Posterior vena cava (tissue), 2 donors: Measurements from ENCODE around the gene SYT6. TPM values are rescaled to one million over a fixed set of nuclear protein-coding genes. Genes with fewer than 3 reads are reported as not detected.

Experiments
- DNase-seq: peaks from one replicate; pipeline ENCODE4 v3.0.0-alpha.2; 2020; ENCODE audit warnings: low spot score
- intact Hi-C, 2 donors: fragments of 100-400 bp; cut with DNase I; formaldehyde crosslinking; loops; one replicate each; pipeline versions ENCODE4 v1.14.1 to v1.14.2; 2022 to 2023
- total RNA-seq, 2 donors: library from RNA; stranded (reverse); fragmentation: NEBNext Ultra II Directional; extraction: Animal tissue kit (Norgen Biotek cat#: 25700); gene quantifications; one replicate each; pipeline ENCODE4 v1.2.1, GENCODE V29; 2021
- donor health status: DM: yes; HTN: yes; CAD: no.
- donor health status: DM: yes; HTN: yes; CAD: no.

The SYT6 gene
- total RNA-seq, 2 donors from 2014 or later, result 0.10 TPM; not detected in 1

DNA sequence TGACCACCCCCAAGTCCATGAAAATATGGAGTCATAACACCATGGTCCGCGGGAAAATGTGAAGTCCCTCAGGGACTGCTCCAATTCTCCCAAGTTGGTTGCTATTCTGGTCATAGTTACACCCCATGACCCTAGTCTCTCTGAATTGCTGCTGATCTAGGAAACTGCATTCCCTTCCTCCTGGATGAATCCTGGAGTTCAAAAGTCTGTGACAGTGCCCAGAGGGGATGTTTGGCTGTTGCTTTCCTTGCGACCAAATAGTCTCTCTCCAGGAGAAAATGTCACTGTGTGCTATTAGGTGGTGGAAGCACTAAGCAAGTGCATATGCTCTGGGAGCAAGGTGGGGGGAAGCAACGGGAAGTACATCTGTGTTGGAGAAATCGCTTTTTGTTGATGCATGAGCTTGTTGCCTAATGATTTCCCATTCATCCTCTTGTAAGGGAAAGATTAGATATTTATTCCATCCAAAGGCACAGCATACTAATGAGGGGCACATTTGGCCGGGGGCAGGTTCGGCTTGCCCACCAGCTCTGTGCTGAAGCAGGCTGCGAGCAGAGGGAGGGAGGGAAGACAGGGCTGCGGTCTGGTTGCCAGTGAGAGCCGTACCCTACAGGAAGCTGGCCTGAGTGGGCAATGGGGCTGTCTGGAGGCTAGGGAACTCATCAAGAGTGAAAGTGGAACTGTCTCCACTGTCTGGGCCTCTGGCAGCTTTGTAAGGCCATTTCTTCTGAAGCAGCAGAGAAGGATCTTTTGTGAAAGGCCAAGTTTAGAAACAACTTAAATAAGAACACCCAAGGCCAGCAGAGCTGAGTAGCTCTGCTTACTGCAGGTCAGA lies 27.2 kb downstream of the SYT6 start:
- intact Hi-C loops, result no loop called here
- DNase-seq, result no peak

DNA sequence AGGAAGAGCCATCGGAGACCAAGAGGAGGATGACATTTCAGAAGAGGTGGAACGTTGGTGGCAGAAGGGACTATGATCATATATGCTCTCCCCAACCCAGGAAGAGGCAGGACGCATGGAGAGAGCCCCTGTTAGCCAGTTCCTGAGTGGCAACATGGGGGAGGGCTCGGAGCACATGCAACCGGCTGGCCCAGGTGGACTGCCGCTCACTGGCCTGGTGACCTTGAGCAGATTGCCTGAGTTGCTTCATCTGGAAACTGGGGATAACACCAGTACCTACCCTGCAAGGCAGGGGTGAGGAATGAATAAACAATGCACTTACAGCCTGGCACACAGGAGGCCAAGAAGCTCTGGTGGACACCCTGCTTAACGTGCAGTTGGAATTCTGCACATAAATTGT lies 29.0 kb downstream of the SYT6 start:
- intact Hi-C loops, result loop anchor here in 1 of 2 donors (5.0 kb wide), 2 partner anchors 38 to 1563 kb away; no protein-coding TSS in a partner anchor
- DNase-seq, result no peak

DNA sequence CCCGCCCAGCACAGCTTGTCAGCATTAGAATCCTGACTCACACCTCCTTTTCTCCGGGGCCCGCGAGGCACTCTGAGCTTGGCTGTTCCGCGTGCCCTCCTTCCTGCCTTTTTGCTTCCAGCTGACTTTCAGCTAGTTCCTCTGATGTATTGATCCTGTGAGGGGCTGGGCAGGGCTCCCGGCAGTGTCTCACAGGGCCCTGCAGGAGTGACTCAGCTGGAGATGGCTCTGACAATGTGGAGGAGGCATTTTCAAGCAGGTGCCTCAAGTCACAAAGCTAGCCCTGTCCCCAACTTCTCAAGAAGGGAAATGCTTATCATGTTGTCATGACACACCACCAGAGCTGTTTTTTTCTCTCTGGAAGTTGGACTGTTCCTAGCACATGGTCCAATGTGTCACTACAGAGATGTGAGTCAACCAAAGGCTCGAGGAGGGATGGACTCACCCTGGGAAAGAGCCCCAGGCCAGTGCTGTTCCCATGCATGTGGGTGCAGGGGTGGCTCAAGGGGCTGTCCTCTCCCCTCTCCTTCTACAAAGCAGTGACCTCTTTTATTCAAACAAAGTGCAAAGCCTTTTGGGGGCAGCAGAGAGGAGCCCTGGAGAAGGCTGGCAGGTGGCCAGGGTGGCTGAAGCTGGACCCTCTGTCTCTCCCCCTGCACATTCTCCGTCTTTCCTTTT lies 30.6 kb downstream of the SYT6 start:
- intact Hi-C loops, result loop anchor here in 1 of 2 donors (5.0 kb wide), 2 partner anchors 39 to 1564 kb away; no protein-coding TSS in a partner anchor
- DNase-seq, result no peak

DNA sequence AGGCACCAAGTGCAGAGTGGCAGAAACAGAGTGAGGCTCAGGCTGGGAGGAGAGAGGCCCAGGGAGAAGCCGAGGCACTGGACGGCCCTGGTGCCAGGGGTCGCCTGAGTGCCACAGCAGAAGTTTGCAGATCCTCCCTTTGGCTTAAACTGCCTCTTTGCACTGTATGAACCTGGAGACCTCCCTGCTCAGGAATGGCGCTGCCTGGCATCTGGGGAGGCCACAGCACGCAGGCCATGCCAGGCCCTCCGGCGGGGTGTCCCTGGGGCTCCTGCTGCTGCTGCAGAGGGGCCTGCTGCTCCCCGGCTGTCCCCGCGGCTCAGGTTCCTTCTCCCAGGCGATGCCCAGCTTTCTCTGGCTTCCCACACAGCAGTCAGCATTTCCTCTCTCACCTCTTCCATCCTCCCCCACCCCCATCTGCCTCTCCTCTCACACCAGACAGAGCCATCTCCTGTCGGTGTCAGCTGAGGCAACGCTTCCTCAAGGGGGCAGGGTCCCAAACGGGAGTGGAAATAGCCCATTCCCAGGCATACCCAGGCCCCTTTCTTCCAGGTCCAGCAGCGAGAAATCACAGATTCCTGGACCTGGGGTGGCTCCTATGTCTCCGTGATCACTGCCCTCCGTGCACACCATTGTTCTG lies 35.2 kb downstream of the SYT6 start:
- DNase-seq, result no peak
- intact Hi-C loops, result no loop called here

DNA sequence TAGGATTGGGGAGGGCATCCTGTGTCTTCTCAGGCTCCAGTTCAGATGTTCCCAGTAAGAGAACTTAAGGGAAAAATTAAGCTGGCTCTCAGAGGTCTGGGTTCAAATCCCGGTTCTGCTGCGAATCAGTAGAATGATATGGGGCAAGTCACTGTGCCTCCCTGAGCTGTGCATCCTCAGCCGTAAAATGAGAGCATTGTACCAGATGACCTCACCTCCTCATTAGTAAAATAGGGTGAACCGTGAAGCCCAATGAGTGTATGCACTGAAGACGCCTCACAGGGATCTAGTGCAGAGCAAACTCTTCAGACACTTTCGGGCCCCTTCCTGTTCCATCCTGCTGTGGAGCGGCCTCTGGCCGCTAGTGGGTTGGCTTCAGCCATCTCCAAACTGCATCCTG lies 36.0 kb downstream of the SYT6 start:
- intact Hi-C loops, result no loop called here
- no peak for DNase-seq

DNA sequence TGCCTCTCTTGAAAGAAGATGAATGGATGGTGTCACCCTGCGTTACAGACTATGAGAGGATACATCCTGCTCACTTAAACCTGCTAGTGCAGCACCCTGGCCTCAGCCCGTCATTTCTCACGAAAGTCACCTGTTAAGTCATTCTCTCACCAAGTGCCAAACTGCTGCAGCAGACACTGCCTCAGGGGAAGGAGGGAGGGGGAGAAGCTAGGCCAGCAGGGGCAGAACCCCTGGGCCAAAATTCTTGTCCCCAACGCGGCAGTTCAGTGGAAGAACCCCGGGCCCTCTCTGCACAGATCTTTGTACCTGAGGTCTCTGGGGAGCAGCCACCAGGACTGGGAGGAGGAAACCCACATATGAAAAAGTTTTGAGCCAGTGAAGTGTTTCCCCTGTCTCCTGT lies 37.6 kb downstream of the SYT6 start:
- intact Hi-C loops, result no loop called here
- DNase-seq, result no peak

DNA sequence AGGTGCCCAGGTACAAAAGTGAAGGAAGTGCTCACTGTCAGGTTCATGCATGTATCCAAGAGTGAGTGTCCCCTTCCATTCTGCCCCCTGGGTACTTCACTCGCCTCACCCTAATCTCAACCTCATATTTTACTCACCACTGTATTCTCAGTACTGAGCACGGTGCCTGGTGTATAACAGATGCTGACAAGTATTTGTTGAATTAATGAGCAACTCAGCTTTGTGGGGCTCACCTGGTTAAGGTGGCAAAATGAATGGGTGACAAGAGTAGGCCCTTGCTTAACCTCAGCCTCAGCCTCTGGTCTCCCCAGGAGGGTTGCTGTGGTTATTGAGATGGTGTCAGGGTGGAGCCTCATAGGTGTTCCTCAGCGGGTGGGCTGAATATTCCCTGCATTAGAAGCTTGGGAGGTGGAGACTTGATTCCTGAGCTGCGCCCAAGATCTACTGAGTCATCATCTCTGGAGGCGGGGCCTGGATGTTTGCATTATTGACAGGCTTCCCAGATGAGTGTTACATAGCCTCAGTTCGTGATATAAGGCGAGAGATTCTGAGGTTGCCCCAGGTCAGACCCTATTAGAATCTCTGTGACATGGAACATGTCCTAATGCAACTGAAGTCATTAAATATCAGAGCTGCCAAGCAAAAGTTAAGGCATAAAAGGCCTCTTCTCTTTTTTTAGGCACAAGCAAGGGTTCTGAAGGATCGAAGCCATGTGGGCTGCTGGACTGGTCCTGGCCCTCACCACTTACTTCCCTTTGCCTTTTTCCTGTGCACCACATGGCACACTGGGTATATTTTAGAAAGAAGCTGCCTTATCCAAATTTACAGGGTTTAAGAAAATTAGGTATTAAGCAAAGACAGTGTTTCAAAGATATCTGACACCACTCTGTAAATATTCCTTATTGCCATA lies 39.2 kb downstream of the SYT6 start:
- intact Hi-C loops, result no loop called here

DNA sequence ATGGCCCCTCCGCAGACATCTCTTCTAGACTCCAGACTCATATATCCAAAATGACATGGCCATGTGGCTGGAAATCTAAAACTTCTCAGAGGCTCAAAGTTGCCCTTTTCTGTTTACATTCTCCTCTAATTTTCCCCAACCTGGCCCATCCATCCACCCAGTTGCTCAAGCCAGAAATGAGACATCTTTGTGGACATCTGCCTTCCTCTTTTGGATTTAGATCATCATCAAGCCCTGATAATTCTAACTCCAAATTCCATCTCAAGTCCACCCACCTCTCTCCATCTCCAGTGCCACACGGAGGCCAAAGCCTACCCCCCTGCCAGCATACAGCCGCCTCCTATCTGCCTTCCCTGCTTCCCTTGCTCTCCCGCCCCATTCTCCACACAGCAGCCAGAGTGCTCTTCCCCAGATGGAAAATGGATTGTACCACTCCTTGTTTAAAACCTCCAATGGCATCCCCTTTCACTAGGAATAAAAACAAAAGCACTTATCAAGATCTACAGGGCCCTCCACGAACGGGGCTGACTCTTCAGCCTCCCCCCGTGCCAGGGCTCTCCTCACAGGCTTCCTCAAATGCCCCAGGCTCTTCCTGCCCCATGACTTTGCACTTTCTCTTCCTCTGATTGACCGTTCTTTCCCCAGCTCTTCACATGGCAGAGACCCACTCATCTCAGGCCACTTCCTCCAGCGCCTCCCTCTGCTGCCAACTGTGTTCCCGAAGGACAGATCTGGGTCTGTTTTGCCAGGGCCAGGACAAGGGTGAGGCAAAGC lies 40.1 kb downstream of the SYT6 start:
- intact Hi-C loops, result no loop called here
- no peak for DNase-seq

More for the DNA sequence above, 39.2 kb downstream of the SYT6 start:
- no peak for DNase-seq

DNA sequence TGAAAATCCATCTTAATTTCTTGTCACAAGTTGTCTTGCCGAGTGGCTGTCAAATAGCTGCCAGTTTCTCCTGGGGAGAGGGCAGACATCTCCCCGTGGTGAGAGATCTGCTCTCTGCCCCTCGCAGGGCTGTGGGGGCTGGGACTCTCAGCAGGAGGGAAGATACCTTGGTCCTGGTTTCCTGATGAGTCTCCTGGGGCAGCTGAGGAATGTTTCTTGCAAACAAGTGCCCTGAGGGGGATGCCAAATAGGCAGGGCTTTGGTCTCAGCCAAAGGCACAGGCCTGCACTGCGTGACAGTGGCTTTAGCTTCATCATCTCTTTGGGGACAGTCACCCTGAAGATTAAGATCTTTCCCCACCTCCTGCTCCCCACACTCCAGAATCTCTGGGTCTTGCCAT lies 40.9 kb downstream of the SYT6 start:
- DNase-seq, result peak; percentile 29
- intact Hi-C loops, result no loop called here

DNA sequence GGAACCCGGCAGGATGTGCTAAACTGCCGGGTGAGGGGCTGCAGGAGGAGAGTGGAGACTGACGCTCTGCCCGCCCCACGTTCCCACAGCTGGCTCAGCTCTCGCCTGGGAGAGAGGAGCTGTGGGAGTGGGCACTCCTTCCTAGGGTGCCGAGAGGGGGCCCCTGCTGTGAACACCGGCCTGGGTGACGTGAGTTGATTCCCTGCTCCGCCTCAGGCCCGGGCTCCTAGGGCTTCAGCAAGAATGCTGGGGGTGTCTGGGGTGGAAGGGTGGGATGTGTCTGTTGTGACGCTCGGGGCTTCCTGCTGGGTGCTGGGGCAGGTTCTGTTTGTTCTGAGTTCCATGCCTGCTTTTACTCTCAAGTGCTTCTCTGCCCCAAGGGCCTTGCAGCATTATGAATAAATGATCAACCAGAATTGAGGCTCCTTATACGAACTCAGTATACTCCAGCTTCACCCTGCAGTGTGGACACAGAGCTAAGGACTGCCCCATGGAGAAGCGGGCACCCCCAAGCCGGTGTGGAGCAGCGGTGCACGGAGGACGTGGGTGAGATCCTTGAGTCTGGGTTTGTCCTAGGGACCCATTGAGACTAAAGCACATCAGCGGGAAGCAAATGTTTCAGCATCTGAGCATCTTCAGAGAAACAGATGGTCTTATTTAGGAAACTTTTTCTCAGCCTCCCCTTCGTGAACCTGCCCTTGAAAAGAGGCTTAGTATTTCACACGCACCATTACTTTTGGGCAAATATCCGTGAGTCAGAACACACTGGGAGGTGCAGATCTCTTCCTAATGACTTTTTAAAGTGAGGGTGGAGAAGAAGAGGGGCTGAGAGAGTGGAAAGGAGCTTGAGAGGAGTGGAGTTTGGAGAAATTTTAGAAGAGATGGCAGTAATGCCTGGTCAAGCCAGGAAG lies 41.7 kb downstream of the SYT6 start:
- intact Hi-C loops, result no loop called here
- peak; percentile 47 for DNase-seq

DNA sequence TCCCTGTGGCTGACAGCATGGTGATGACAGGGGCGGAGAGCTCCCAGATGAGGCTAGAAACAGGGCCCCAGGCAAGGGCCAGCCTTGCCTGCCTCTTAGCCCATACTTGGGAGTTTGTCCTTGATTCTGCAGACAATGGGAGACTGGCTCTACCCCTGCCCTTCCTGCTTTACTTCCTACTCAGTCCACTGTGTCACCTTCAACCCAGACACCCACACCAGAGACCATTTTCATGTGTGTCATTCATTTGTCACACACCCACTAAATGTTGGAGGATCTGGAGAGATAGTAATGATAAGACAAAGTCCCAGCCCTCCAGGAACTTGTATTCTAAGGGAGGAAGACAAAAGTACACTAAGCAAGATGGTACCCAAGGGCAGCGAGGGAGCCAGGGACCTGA lies 43.7 kb downstream of the SYT6 start:
- DNase-seq, result no peak
- intact Hi-C loops, result no loop called here

DNA sequence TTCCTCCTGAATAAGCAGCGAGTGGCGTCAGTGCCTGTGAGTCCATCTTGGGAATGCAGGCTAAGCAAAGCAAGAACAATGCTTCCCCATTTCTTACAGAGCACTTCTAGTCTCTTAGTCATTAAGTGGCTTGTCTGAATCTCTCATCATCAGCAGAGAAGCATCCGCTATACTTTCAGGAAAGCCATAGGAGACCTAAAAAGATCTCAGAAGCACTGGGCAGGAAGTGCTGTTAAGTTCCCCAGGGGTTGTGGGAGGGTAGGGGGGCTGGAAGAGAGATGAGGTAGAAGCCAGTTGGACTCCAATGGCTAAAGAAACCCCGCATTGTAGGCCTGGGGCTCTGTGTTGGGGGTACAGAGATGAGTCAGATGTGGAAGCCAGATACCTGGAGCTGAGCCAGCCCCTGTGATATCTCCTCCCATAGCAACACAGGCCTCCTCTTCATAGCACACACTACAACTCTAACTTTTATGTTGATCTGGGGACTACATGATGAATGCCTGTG lies 44.9 kb downstream of the SYT6 start:
- no peak for DNase-seq
- intact Hi-C loops, result no loop called here

DNA sequence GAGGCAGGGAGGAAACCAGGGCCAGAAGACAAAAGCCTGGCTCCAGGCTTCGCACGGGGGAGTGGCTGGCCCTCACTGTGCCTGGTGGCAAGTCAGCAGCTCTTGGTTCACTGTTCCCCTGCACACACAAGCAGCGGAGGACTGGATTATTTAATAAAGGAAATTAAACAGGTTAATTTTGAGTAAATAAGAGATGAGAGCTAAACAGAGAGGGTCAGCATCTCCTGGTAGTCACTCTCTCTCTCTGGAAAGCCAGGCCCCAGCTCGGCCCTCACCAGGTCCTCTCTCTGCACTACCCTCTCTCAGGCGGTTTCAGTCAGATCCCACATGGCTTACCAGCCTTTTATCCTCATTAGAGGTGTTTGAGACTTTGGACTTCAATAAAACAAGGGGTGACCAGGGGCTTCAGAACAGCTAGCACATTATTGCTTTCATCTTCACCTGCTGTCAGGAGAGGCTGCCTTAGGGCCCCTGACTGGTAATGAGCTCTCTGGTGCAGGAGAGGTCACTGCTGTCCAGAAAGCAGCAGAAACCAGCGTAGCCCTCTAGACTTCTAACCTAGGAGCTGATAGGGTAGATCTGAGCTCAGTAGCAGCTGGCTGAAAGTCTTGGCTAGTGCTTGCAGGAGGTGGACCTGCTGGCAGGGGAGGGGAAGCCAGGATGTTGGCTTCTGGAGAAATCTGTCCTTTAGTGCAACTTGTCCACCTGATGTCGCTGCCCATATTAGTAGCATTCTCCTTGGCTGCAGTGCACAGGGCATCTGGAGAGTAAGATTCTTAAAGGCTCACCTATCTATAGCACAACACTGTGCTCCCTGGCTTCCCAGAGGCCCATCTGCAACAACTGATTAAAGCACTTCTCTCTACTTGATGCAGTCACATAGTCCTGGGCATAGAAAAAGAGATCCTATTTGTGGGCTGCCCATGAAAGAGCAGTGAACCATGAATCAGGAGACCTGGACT lies 45.9 kb downstream of the SYT6 start:
- intact Hi-C loops, result no loop called here
- no peak for DNase-seq

DNA sequence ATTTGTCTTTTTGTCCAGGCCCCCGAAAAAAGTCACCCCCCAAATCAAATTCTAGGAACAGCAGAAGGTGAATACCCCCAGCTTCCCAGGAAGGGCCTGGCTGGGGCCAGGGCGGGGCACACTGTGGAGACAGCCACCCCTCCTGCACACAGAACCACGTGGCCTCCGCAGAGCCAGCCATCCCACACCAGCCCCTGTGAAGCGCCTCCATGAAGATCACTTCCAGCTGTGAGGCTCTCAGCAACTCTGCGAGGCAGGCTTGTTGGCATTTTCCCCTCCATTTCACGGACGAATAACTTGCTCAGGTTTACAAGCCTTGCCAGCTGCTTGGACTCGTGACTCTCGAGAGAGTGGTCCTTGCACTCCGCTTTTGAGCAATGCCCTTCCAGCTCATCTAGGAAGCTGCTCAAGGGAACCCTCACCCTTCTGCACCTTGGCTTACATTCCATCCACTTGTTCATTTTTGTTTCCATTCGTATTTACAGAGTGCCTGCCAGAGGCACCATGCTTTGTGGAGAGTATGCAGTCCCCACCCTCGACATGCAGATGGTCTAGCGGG lies 48.2 kb downstream of the SYT6 start:
- peak; percentile 66 for DNase-seq
- intact Hi-C loops, result no loop called here

DNA sequence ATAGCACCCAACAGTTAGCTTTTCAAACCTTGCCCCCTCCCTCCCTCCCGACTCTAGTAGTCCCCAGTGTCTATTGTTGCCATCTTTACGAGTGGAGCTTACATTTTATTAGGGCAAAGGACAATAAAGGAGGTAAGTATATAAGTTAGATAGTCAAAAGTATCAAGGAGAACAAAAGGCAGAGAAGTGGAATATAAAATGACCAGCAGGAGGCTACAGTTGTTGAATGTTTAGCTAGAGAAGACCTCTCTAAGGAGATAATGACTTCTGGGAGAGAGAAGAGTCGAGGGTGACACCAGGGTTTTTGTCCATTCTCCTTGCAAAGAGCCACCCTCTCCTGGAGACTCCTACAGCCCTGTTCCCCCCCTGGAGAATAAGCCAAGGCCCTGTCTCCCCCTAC lies 48.7 kb downstream of the SYT6 start:
- no peak for DNase-seq
- intact Hi-C loops, result no loop called here

DNA sequence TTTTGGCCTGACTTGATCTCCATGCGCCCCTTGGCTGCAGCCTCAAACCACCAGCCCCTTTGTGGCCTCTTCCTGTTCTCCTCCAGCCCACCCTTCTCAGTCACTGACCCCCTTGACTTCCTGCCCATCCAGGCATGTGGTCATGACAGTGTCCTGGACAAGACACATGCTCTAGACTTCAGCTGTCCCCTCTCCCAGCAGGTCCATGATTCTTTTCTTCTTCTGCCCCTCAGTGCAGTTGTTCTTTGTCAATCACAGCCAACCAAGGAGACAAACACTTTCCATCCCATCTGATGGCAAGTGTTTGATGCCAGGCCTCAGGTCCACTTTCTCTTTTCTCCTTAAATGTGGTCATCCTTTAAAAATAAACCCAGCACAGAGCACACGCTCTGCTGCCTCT lies 49.7 kb downstream of the SYT6 start:
- intact Hi-C loops, result no loop called here
- DNase-seq, result peak; percentile 12
